Mesendoderm (in vitro differentiated cells): ENCODE measurements around the gene HAL. TPM values are rescaled to one million over a fixed set of nuclear protein-coding genes. Genes with fewer than 3 reads are reported as not detected.
A peak's percentile ranks its signal among the peaks of the same experiment; 100 is the strongest.

Source experiments
- DNase-seq: peaks from one replicate; pipeline ENCODE4 v3.0.0; 2013
- H2AK5ac ChIP-seq: 2 replicates; pipeline ENCODE4 v1.6.1; 2013; ENCODE audit warnings: low read length, inconsistent platforms
- H2BK120ac ChIP-seq: 2 replicates; pipeline ENCODE4 v1.6.1; 2013; ENCODE audit warnings: low read depth, mild to moderate bottlenecking, low read length, moderate library complexity, mixed read lengths
- H2BK15ac ChIP-seq: replicated peaks from 2 replicates; pipeline ENCODE4 v1.6.1; 2013; ENCODE audit warnings: low read depth, mild to moderate bottlenecking, moderate library complexity
- H2BK5ac ChIP-seq: 2 replicates; pipeline ENCODE4 v1.6.1; 2013; ENCODE audit warnings: low read length, inconsistent platforms
- H3K18ac ChIP-seq: 2 replicates; pipeline ENCODE4 v1.6.1; 2013; ENCODE audit warnings: mild to moderate bottlenecking, low read length, mixed read lengths
- H3K23ac ChIP-seq: one replicate; pipeline ENCODE4 v1.6.1; 2013; ENCODE audit warnings: low read length
- H3K27ac ChIP-seq: 2 replicates; pipeline ENCODE4 v1.5.1; 2013; ENCODE audit warnings: low read depth, mild to moderate bottlenecking, inconsistent platforms, low read length, moderate library complexity
- H3K27me3 ChIP-seq: 2 replicates; pipeline ENCODE4 v1.6.1; 2013; ENCODE audit warnings: low read length, control low read depth, mild to moderate bottlenecking, inconsistent platforms; ENCODE audit not compliant: insufficient read depth, poor library complexity
- H3K36me3 ChIP-seq: 2 replicates; pipeline ENCODE4 v1.6.1; 2013; ENCODE audit warnings: low read length, inconsistent platforms; ENCODE audit not compliant: control insufficient read depth, insufficient read depth
- H3K4ac ChIP-seq: one replicate; pipeline ENCODE4 v1.6.1; 2013; ENCODE audit warnings: low read depth, mild to moderate bottlenecking, low read length, moderate library complexity
- H3K4me1 ChIP-seq: 2 replicates; pipeline ENCODE4 v1.6.1; 2013; ENCODE audit warnings: low read depth, low read length, inconsistent platforms; ENCODE audit not compliant: control insufficient read depth
- H3K4me2 ChIP-seq: 2 replicates; pipeline ENCODE4 v1.6.1; 2013; ENCODE audit warnings: low read length
- H3K4me3 ChIP-seq: 2 replicates; pipeline ENCODE4 v1.5.1; 2013; ENCODE audit warnings: mild to moderate bottlenecking, low read length
- H3K56ac ChIP-seq: one replicate; pipeline ENCODE4 v1.6.1; 2013; ENCODE audit warnings: low read length
- H3K79me1 ChIP-seq: 2 replicates; pipeline ENCODE4 v1.6.1; 2013; ENCODE audit warnings: low read length, inconsistent platforms
- H3K79me2 ChIP-seq: 2 replicates; pipeline ENCODE4 v1.6.1; 2013; ENCODE audit warnings: mild to moderate bottlenecking, low read length; ENCODE audit not compliant: control insufficient read depth, insufficient read depth
- H3K9ac ChIP-seq: 2 replicates; pipeline ENCODE4 v1.6.1; 2013; ENCODE audit warnings: low read length, inconsistent platforms
- H4K5ac ChIP-seq: one replicate; pipeline ENCODE4 v1.6.1; 2013; ENCODE audit warnings: low read length
- H4K8ac ChIP-seq: one replicate; pipeline ENCODE4 v1.6.1; 2013; ENCODE audit warnings: low read depth, mild to moderate bottlenecking, control low read depth, low read length, moderate library complexity
- WGBS: extraction: QIAGEN DNeasy Blood & Tissue Kit; methylation state at CpG from one replicate; pipeline ENCODE4 v1.1.7; 2013; ENCODE audit warnings: low lambda C conversion rate, missing lambda C conversion rate; ENCODE audit not compliant: insufficient coverage; ENCODE audit errors: extremely low coverage; 5-methylcytosine and 5-hydroxymethylcytosine counted together
- polyA plus RNA-seq, 2 experiments: library from polyadenylated mRNA; stranded (reverse); fragments of 200-250 nt; gene quantifications; one replicate each; pipeline ENCODE4 v1.2.3, GENCODE V29; 2013

HAL gene
- polyA plus RNA-seq (2013, experiment 1 of 2), result 0.15 TPM
- polyA plus RNA-seq (2013, experiment 2 of 2), result 0.18 TPM

DNA sequence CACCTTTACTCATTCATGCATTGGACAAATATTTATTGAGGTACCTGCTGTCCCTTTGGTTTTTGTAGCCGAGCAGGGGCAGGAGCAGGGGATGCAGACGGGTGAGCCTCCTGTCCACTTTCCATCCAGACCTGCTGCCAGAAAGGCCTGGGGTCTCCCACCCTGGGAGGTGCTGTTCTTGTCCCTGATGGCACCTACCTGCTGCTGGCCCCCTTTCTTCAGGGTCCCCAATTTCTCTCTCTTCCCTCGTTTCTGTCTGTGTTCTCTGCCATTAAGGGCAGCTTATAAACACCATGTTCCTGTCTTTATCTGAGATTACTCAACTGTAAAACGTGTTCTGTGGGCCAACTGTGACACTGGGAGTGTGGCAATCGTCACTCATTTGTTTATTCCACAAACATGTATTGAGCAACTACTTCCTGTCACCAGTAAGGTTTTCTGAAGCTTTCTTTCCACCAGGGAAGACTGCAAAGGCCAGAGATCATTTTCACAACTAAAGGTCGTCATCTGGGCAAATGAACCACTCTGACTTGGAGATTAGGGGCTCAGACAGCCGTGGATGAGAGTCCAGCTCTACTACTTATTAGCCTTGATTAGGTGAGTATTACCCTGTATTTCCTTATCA lies at the start of gene HAL:
Gene HAL (minus strand): TSS at position 311 of the 625 bp plus-strand sequence. CDS start 434 bp downstream, outside the sequence.
- Histone ChIP-seq H2AK5ac (no peak within 1 kb of the TSS), H3K23ac (no peak within 1 kb of the TSS), H3K4me1 (no peaks in the 10 kb centered on the region), H3K27me3 (no peaks in the 10 kb centered on the region), H3K4me3 (no peak within 1 kb of the TSS), H3K4me2 (no peak within 1 kb of the TSS), H3K4ac (no peak within 1 kb of the TSS), H3K36me3 (no peaks in the 10 kb centered on the region), H2BK15ac (no peak within 1 kb of the TSS), H3K79me2 (no peaks in the 10 kb centered on the region), H2BK5ac (no peak within 1 kb of the TSS), H3K9ac (no peak within 1 kb of the TSS), H4K8ac (no peak within 1 kb of the TSS), H3K27ac (no peak within 1 kb of the TSS), H3K18ac (no peak within 1 kb of the TSS), H2BK120ac (no peak within 1 kb of the TSS), H3K56ac (no peak within 1 kb of the TSS), H3K79me1 (no peaks in the 10 kb centered on the region), H4K5ac (no peak within 1 kb of the TSS)
- DNase-seq, result no peak
- WGBS, result no CpG with 5 or more reads among the region's 7 CpGs

DNA sequence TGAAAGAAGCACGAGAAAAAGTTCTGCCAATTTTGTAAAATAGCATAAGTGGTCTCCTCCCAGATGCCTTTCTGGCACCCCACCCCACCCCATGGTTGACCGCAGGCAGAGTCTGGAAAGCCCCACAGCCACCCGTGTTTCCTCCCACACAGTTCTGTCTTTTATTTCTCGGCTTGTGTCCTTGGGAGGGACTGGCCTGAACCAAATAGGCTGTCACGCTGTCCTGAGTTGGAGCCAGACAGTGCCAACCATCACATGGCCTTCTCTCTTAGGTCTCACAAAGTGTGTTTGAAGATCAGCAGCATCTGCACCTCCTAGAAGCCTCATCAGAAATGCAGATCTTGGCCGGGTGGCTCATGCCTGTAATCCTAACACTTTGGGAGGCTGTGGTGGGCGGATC lies 49.4 kb upstream of the HAL start:
- Histone ChIP-seq H2BK5ac (no peak overlapping the region), H3K18ac (no peak overlapping the region), H4K5ac (no peak overlapping the region), H3K9ac (no peak overlapping the region), H2BK15ac (no peak overlapping the region), H3K4ac (no peak overlapping the region), H3K79me2 (no peaks in the 10 kb centered on the region), H3K27me3 (no peaks in the 10 kb centered on the region), H4K8ac (no peak overlapping the region), H3K4me2 (no peak overlapping the region), H3K56ac (no peak overlapping the region), H2BK120ac (no peak overlapping the region), H2AK5ac (no peak overlapping the region), H3K4me1 (no peaks in the 10 kb centered on the region), H3K36me3 (no peaks in the 10 kb centered on the region), H3K4me3 (no peak overlapping the region), H3K79me1 (no peaks in the 10 kb centered on the region), H3K23ac (no peak overlapping the region), H3K27ac (no peak overlapping the region)
- WGBS, result no CpG with 5 or more reads among the region's 7 CpGs
- DNase-seq, result no peak

- Histone ChIP-seq H3K36me3 (no peaks in the 10 kb centered on the region), H3K4me1 (no peaks in the 10 kb centered on the region), H4K8ac (no peak overlapping the region), H3K56ac (no peak overlapping the region), H3K4me2 (no peak overlapping the region), H4K5ac (no peak overlapping the region), H3K27ac (no peak overlapping the region), H3K18ac (no peak overlapping the region), H3K23ac (no peak overlapping the region), H3K79me2 (no peaks in the 10 kb centered on the region), H2BK15ac (no peak overlapping the region), H2BK5ac (no peak overlapping the region), H3K4me3 (no peak overlapping the region), H3K79me1 (no peaks in the 10 kb centered on the region), H3K9ac (no peak overlapping the region), H2AK5ac (no peak overlapping the region), H3K27me3 (no peaks in the 10 kb centered on the region), H2BK120ac (no peak overlapping the region), H3K4ac (no peak overlapping the region)
- no CpG with 5 or more reads among the region's 2 CpGs for WGBS
- no peak for DNase-seq
Measured at GRCh38 chr12:96044943-96045290, 48.8 kb upstream of the HAL start.

DNA sequence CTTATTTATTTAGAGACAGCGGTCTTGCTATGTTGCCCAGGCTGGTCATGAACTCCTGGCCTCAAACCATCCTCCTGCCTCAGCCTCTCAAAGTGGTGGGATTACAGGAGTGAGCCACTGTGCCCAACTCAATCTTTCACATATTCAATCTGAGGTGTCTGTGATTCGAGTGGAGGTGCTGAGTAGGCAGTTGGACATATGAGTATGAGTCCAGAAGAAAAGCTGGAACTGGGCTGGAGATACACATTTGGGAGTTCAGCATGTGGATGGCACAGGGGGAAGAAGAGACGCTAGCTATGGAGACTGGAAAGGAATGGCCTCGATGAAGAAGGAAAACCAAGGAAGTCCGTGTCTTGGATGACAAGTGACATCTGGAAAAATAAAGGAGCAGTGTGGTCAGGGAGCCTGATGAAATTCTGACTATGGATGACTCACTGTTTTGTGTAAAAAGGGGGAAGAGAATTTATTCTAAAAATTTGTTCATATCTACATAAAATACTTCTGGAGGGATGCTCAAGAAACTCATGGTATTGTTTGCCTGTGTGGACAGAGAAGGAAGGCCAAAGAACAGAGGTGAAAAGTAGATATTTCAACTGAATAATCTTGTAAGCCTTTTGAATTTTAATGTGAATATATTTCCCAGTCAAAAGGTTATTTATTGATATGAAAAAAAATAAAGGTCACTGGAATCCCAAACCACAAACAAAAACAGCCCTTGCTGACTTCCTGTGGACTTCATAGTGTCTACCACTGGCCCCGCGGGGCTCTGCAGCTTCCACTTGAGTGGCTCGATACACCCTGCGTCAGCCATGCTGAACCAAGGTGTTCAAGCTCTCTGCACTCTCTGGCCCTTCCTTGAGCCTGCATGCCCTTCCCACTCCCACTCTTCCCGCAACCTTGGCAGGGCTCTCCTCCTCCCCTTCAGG lies 48.1 kb upstream of the HAL start:
- Histone ChIP-seq H3K79me2 (no peaks in the 10 kb centered on the region), H3K4me1 (no peaks in the 10 kb centered on the region), H4K8ac (no peak overlapping the region), H3K23ac (no peak overlapping the region), H3K27ac (peak overlapping the region; percentile 15), H2BK15ac (no peak overlapping the region), H3K4me2 (no peak overlapping the region), H2BK5ac (no peak overlapping the region), H3K36me3 (no peaks in the 10 kb centered on the region), H2AK5ac (no peak overlapping the region), H3K27me3 (no peaks in the 10 kb centered on the region), H3K9ac (no peak overlapping the region), H4K5ac (no peak overlapping the region), H3K18ac (no peak overlapping the region), H3K4ac (no peak overlapping the region), H2BK120ac (no peak overlapping the region), H3K56ac (no peak overlapping the region), H3K79me1 (no peaks in the 10 kb centered on the region), H3K4me3 (no peak overlapping the region)
- no CpG with 5 or more reads among the region's 10 CpGs for WGBS
- no peak for DNase-seq

DNA sequence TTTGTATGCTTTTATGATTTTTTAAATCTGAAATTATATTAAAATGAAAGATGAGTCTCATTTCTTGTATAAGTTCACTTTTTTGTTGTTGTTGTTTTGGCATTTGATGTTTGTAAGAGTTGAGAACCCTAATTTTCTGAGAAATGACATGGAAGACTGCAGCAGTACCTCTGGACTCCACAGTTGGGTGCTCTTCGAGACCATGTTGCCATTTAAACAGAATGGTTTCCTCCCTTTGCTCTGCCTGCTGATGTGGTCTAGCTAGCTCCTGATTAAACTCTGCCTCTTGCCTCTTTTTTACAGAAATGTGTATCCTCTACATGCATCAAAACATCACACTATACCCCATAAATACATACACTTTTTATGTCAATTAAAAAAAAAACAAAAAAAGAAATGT lies 45.0 kb upstream of the HAL start:
- Histone ChIP-seq H2AK5ac (no peak overlapping the region), H3K9ac (no peak overlapping the region), H4K5ac (no peak overlapping the region), H3K4me1 (no peaks in the 10 kb centered on the region), H3K23ac (no peak overlapping the region), H4K8ac (no peak overlapping the region), H3K4me2 (no peak overlapping the region), H3K4ac (no peak overlapping the region), H2BK5ac (no peak overlapping the region), H3K4me3 (no peak overlapping the region), H3K18ac (no peak overlapping the region), H2BK120ac (no peak overlapping the region), H3K56ac (no peak overlapping the region), H3K79me2 (no peaks in the 10 kb centered on the region), H3K27me3 (no peaks in the 10 kb centered on the region), H3K36me3 (no peaks in the 10 kb centered on the region), H2BK15ac (no peak overlapping the region), H3K79me1 (no peaks in the 10 kb centered on the region), H3K27ac (no peak overlapping the region)
- no peak for DNase-seq
- WGBS, result no CpG with 5 or more reads among the region's 1 CpG
